ENCODE measurements around the gene SNX9. TPM values are rescaled to one million over a fixed set of nuclear protein-coding genes. Genes with fewer than 3 reads are reported as not detected.
"Not testable (repeated sequence)": the region's sequence is repeated elsewhere in the genome, so short reads cannot be mapped to it uniquely, and the experiment has no call there.

The SNX9 gene
- total RNA-seq, 1 experiment from 2014 or later: not detected

GRCh38 chr6:157855325-157855724 is 32.3 kb downstream of the SNX9 start:
- no peak overlapping the region for H2AFZ ChIP-seq (ENCODE audit: low read length)
- H3K27ac ChIP-seq (ENCODE audit: low read length): no peak overlapping the region
- no peaks in the 10 kb centered on the region for H3K4me1 ChIP-seq (ENCODE audit: low read length)
- H3K9ac ChIP-seq (ENCODE audit: low read length): no peak overlapping the region
- no peaks in the 10 kb centered on the region for H3K79me2 ChIP-seq (ENCODE audit: low read length)
- no peaks in the 10 kb centered on the region for H3K9me3 ChIP-seq (ENCODE audit: low read length)
- H3K36me3 ChIP-seq (ENCODE audit: insufficient read depth, low read length): no peaks in the 10 kb centered on the region
- H3K4me3 ChIP-seq (ENCODE audit: low read length): no peak overlapping the region
- no peak for DNase-seq
- H3K9me2 ChIP-seq (replicated peaks; ENCODE audit: insufficient read depth, low read length): no peaks in the 10 kb centered on the region
- no peak overlapping the region for H3K4me2 ChIP-seq (ENCODE audit: low read depth, low read length, poor library complexity, severe bottlenecking)
- H4K20me1 ChIP-seq (ENCODE audit: insufficient read depth, low read depth, low read length): no peaks in the 10 kb centered on the region
- H3K27me3 ChIP-seq (ENCODE audit: low read length): no peaks in the 10 kb centered on the region

DNA sequence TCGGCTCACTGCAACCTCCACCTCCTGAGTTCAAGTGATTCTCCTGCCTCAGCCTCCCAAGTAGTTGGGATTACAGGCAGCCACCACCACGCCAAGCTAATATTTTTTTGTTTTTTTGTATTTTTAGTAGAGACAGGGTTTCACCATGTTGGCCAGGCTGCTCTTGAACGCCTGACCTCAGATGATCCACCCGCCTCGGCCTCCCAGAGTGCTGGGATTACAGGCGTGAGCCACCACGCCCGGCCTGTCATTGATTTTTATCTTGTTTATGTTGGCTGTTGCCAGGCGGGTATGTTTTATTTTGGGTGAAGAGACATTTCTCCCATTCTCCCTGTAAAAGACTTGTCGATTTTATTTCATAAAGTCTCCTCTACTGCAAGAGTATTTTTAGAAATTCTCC is 32.8 kb downstream of the SNX9 start:
- not testable (repeated sequence) for H3K9me2 ChIP-seq (replicated peaks; ENCODE audit: insufficient read depth, low read length); H3K9me3 ChIP-seq (ENCODE audit: low read length); H3K27me3 ChIP-seq (ENCODE audit: low read length); H3K27ac ChIP-seq (ENCODE audit: low read length); H3K36me3 ChIP-seq (ENCODE audit: insufficient read depth, low read length); H3K9ac ChIP-seq (ENCODE audit: low read length); H3K4me3 ChIP-seq (ENCODE audit: low read length); H4K20me1 ChIP-seq (ENCODE audit: insufficient read depth, low read depth, low read length); H2AFZ ChIP-seq (ENCODE audit: low read length); H3K4me2 ChIP-seq (ENCODE audit: low read depth, low read length, poor library complexity, severe bottlenecking); DNase-seq; H3K79me2 ChIP-seq (ENCODE audit: low read length); H3K4me1 ChIP-seq (ENCODE audit: low read length)

DNA sequence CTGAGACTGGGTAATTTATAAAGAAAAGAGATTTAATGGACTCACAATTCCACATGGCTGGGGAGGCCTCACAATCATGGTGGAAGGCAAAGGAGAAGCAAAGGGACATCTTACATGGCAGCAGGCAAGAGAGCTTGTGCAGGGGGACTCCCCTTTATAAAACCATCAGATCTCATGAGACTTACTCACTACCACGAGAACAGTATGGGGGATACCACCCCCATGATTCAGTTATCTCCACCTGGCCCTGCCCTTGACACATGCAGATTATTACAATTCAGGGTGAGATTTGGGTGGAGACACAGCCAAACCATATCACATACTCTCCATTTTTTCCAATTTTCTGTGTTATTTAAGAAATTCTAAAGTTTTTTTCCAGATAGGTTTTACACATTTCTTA is 35.6 kb downstream of the SNX9 start:
- H3K79me2 ChIP-seq (ENCODE audit: low read length); H3K27ac ChIP-seq (ENCODE audit: low read length); H3K9ac ChIP-seq (ENCODE audit: low read length); H2AFZ ChIP-seq (ENCODE audit: low read length); H3K36me3 ChIP-seq (ENCODE audit: insufficient read depth, low read length); H4K20me1 ChIP-seq (ENCODE audit: insufficient read depth, low read depth, low read length); H3K4me1 ChIP-seq (ENCODE audit: low read length); H3K9me3 ChIP-seq (ENCODE audit: low read length); H3K4me3 ChIP-seq (ENCODE audit: low read length); H3K9me2 ChIP-seq (replicated peaks; ENCODE audit: insufficient read depth, low read length); DNase-seq; H3K27me3 ChIP-seq (ENCODE audit: low read length); H3K4me2 ChIP-seq (ENCODE audit: low read depth, low read length, poor library complexity, severe bottlenecking): not testable (repeated sequence)

GRCh38 chr6:157859775-157860504 is 36.9 kb downstream of the SNX9 start:
- Histone ChIP-seq H3K27ac (ENCODE audit: low read length) (no peak overlapping the region), H3K4me2 (ENCODE audit: low read depth, low read length, poor library complexity, severe bottlenecking) (no peak overlapping the region), H3K9me3 (ENCODE audit: low read length) (no peaks in the 10 kb centered on the region), H3K4me1 (ENCODE audit: low read length) (no peaks in the 10 kb centered on the region), H3K79me2 (ENCODE audit: low read length) (no peaks in the 10 kb centered on the region), H3K9ac (ENCODE audit: low read length) (no peak overlapping the region), H4K20me1 (ENCODE audit: insufficient read depth, low read depth, low read length) (no peaks in the 10 kb centered on the region), H3K4me3 (ENCODE audit: low read length) (no peak overlapping the region), H2AFZ (ENCODE audit: low read length) (no peak overlapping the region), H3K36me3 (ENCODE audit: insufficient read depth, low read length) (no peaks in the 10 kb centered on the region), H3K27me3 (ENCODE audit: low read length) (no peaks in the 10 kb centered on the region; the same call in 1 of the 2 replicates), H3K9me2 (replicated peaks; ENCODE audit: insufficient read depth, low read length) (no peaks in the 10 kb centered on the region)
- no peak for DNase-seq

DNA sequence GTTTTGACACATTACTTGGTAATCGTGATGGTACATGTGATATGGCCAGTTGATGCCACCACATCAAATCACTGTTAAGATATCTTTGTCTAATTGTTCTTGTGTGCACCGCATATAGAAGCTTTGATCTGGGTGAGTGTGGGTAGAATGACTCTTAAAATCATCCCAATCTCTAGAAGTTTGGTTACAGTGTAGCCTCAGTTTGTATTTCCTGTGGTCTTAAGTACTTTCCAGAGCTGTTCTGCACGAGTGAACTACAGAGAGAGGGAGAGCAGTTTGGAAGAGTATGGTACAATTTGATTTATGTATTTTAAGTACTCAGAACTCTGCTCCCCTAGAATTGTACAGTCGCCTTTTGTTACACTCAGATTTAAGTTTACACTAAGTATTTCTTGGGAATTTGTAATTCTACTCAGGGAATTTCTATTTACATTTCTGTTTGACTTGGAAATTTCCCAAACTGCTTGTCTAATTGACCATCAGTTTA is 37.5 kb downstream of the SNX9 start:
- Histone ChIP-seq H3K9me3 (ENCODE audit: low read length) (no peaks in the 10 kb centered on the region), H3K79me2 (ENCODE audit: low read length) (no peaks in the 10 kb centered on the region), H3K4me3 (ENCODE audit: low read length) (no peak overlapping the region), H2AFZ (ENCODE audit: low read length) (no peak overlapping the region), H3K9me2 (replicated peaks; ENCODE audit: insufficient read depth, low read length) (no peaks in the 10 kb centered on the region), H4K20me1 (ENCODE audit: insufficient read depth, low read depth, low read length) (no peaks in the 10 kb centered on the region), H3K4me2 (ENCODE audit: low read depth, low read length, poor library complexity, severe bottlenecking) (no peak overlapping the region), H3K27me3 (ENCODE audit: low read length) (no peaks in the 10 kb centered on the region; the same call in 1 of the 2 replicates), H3K36me3 (ENCODE audit: insufficient read depth, low read length) (no peaks in the 10 kb centered on the region), H3K9ac (ENCODE audit: low read length) (no peak overlapping the region), H3K27ac (ENCODE audit: low read length) (no peak overlapping the region), H3K4me1 (ENCODE audit: low read length) (no peaks in the 10 kb centered on the region)
- no peak for DNase-seq

GRCh38 chr6:157861184-157861583 is 38.1 kb downstream of the SNX9 start:
- H4K20me1 ChIP-seq (ENCODE audit: insufficient read depth, low read depth, low read length): no peaks in the 10 kb centered on the region
- no peaks in the 10 kb centered on the region for H3K36me3 ChIP-seq (ENCODE audit: insufficient read depth, low read length)
- H3K9ac ChIP-seq (ENCODE audit: low read length): no peak overlapping the region
- no peaks in the 10 kb centered on the region for H3K9me3 ChIP-seq (ENCODE audit: low read length)
- no peak overlapping the region for H3K4me3 ChIP-seq (ENCODE audit: low read length)
- no peak overlapping the region for H2AFZ ChIP-seq (ENCODE audit: low read length)
- no peaks in the 10 kb centered on the region; the same call in 1 of the 2 replicates for H3K27me3 ChIP-seq (ENCODE audit: low read length)
- H3K79me2 ChIP-seq (ENCODE audit: low read length): no peaks in the 10 kb centered on the region
- H3K4me2 ChIP-seq (ENCODE audit: low read depth, low read length, poor library complexity, severe bottlenecking): no peak overlapping the region
- no peak overlapping the region for H3K27ac ChIP-seq (ENCODE audit: low read length)
- H3K9me2 ChIP-seq (replicated peaks; ENCODE audit: insufficient read depth, low read length): no peaks in the 10 kb centered on the region
- DNase-seq: no peak
- H3K4me1 ChIP-seq (ENCODE audit: low read length): no peaks in the 10 kb centered on the region

GRCh38 chr6:157861814-157862213 is 38.8 kb downstream of the SNX9 start:
- H4K20me1 ChIP-seq (ENCODE audit: insufficient read depth, low read depth, low read length): no peaks in the 10 kb centered on the region
- no peaks in the 10 kb centered on the region for H3K79me2 ChIP-seq (ENCODE audit: low read length)
- H3K36me3 ChIP-seq (ENCODE audit: insufficient read depth, low read length): no peaks in the 10 kb centered on the region
- no peak overlapping the region for H3K9ac ChIP-seq (ENCODE audit: low read length)
- no peaks in the 10 kb centered on the region for H3K4me1 ChIP-seq (ENCODE audit: low read length)
- no peaks in the 10 kb centered on the region for H3K9me3 ChIP-seq (ENCODE audit: low read length)
- no peak overlapping the region for H2AFZ ChIP-seq (ENCODE audit: low read length)
- no peak overlapping the region for H3K4me2 ChIP-seq (ENCODE audit: low read depth, low read length, poor library complexity, severe bottlenecking)
- no peaks in the 10 kb centered on the region for H3K9me2 ChIP-seq (replicated peaks; ENCODE audit: insufficient read depth, low read length)
- no peaks in the 10 kb centered on the region; the same call in 1 of the 2 replicates for H3K27me3 ChIP-seq (ENCODE audit: low read length)
- no peak overlapping the region for H3K27ac ChIP-seq (ENCODE audit: low read length)
- no peak overlapping the region for H3K4me3 ChIP-seq (ENCODE audit: low read length)
- DNase-seq: no peak

DNA sequence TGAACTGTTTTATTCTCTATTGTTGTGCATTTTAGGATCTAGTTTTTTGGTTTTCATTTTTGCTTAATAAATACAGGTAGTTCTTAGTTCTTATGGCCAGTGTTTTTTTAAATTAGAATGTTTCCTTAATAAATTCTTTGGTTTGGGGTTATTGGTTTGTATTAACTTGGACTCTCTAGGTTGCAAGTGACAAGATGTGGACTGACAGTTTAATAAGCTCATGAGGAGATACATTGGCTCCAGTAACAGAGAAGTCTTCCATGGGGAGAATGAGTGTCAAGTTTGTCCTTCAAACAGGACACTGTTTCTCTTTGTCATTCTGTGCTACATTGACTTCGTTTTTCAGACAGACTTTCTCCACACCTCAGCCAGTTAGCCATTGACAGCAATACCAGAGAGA is 39.7 kb downstream of the SNX9 start:
- no peak for DNase-seq
- Histone ChIP-seq H3K79me2 (ENCODE audit: low read length) (no peaks in the 10 kb centered on the region), H4K20me1 (ENCODE audit: insufficient read depth, low read depth, low read length) (no peaks in the 10 kb centered on the region), H3K9ac (ENCODE audit: low read length) (no peak overlapping the region), H3K9me2 (replicated peaks; ENCODE audit: insufficient read depth, low read length) (no peaks in the 10 kb centered on the region), H3K9me3 (ENCODE audit: low read length) (no peaks in the 10 kb centered on the region), H2AFZ (ENCODE audit: low read length) (no peak overlapping the region), H3K4me2 (ENCODE audit: low read depth, low read length, poor library complexity, severe bottlenecking) (no peak overlapping the region), H3K4me3 (ENCODE audit: low read length) (no peak overlapping the region), H3K27ac (ENCODE audit: low read length) (no peak overlapping the region), H3K4me1 (ENCODE audit: low read length) (no peaks in the 10 kb centered on the region), H3K27me3 (ENCODE audit: low read length) (no peaks in the 10 kb centered on the region; the same call in 1 of the 2 replicates), H3K36me3 (ENCODE audit: insufficient read depth, low read length) (no peaks in the 10 kb centered on the region)

Data from Karpas-422 (cell line).